ENCODE data around the gene ENSA.
"Not testable (repeated sequence)": the region's sequence is repeated elsewhere in the genome, so short reads cannot be mapped to it uniquely, and the experiment has no call there.

The ENSA gene

DNA sequence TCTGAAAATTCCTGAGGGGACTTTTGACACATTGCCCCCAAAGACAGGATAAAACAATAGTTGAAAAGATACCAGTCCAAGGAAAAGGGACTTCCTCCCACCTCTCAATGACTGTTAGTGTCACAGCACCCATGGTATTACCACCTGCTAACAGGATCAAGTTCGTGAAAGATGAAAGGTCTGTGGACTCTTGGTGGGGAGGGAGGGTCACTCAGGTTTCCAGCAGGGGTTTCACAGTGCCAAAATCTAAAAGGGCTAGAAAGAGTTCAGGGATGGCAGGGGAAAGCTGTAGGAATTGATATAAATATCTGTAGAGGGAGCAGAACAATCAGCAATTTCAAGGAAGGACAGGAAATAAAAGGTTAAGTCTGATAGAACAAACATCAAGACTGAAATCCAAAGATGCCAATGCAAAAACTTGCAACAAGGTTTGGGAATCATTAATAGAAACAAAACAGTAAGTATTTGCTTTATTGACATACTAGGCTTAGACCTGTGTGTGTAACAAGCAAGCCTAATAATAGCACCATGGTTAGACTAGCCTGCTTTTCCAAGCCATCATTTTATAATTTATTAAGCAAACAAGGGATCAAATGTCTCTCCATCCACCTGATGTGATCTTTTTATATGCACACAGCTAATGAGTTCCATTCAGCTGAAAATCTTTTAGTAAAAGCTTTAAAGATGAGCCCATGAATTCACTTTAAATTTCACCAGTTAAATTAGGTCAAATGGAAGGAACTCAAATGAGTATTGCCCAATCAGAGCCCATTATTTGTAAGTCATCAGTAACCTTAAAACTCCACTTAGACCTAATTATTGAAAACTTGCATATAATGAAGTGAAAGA, 53.7 kb downstream of the ENSA start:
- in situ Hi-C loops (cut with HindIII; ENCODE audit: low sequenced_read_pairs): no loop called here
- TF ChIP-seq, protein P1, sequence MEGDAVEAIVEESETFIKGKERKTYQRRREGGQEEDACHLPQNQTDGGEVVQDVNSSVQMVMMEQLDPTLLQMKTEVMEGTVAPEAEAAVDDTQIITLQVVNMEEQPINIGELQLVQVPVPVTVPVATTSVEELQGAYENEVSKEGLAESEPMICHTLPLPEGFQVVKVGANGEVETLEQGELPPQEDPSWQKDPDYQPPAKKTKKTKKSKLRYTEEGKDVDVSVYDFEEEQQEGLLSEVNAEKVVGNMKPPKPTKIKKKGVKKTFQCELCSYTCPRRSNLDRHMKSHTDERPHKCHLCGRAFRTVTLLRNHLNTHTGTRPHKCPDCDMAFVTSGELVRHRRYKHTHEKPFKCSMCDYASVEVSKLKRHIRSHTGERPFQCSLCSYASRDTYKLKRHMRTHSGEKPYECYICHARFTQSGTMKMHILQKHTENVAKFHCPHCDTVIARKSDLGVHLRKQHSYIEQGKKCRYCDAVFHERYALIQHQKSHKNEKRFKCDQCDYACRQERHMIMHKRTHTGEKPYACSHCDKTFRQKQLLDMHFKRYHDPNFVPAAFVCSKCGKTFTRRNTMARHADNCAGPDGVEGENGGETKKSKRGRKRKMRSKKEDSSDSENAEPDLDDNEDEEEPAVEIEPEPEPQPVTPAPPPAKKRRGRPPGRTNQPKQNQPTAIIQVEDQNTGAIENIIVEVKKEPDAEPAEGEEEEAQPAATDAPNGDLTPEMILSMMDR (IDR thresholded peaks at IDR 0.05; ENCODE audit: low read depth, low read length, missing control alignments): no peak
- no peak for DNase-seq (ENCODE audit: low read depth)
- peak overlapping the region; percentile 99 for H3K4me3 ChIP-seq (ENCODE audit: low read depth, low read length)

DNA sequence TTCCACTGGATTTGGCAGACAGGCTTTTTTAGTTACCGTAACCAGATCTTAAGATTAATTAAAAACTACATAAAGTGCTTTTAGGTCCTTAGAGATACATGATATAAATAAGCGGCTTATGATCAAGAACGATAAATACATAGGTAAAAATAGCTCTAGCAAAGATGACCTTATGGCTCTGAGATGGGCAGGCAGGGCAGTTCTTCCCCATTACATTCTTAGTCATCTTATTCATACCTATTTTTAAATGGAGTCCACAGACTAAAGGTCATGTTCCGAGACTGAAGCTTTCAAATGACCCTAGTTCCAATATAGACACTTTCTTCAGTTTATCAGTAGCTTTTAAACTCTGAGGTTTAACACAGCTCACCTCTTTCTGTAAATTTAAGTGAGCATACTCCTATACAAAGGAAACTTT, 54.3 kb downstream of the ENSA start:
- DNase-seq (ENCODE audit: low read depth): no peak
- H3K4me3 ChIP-seq (ENCODE audit: low read depth, low read length): peak overlapping the region; percentile 99
- in situ Hi-C loops (cut with HindIII; ENCODE audit: low sequenced_read_pairs): no loop called here
- TF ChIP-seq, protein P1 (IDR thresholded peaks at IDR 0.05; ENCODE audit: low read depth, low read length, missing control alignments): no peak

DNA sequence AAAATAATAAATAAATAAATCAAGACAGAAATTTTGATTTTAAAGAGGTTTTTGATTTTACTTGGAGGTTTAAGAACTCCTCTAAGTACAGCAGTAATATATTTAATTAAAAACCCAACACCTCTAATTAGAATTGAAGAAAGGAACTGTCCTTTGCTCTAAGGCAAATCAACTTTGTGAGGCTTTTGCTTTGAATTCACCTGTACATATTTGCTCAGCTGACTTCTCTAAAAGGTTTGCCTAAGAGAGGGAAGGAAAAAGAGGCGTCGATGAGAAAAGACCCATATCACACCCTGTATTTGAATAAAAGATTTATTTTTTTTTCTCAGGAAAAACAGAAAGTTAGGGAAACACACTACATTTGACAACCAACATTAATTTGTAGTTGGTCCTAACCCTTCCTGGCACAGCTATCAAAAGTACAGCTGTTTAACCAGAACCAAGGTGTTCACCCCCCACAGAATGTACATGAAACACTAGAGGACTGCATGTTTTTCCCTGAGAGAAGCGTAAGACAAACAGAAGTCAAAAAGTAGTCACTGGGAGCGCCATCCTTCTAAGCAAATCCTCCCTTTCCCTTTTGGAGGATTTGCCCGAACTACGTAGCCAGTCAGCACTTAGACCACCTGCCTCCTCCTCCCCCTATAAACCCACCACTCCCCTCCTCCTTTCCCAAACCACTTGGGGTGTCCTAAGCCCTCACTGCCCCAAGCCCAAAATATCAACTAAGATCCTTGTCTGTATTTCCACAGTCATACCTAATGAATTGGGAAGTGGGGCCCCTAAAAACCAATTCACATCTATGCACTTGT, 54.9 kb downstream of the ENSA start:
- H3K4me3 ChIP-seq (ENCODE audit: low read depth, low read length): peak overlapping the region; percentile 99
- in situ Hi-C loops (cut with HindIII; ENCODE audit: low sequenced_read_pairs): no loop called here
- TF ChIP-seq, protein P1 (IDR thresholded peaks at IDR 0.05; ENCODE audit: low read depth, low read length, missing control alignments): no peak
- no peak for DNase-seq (ENCODE audit: low read depth)

DNA sequence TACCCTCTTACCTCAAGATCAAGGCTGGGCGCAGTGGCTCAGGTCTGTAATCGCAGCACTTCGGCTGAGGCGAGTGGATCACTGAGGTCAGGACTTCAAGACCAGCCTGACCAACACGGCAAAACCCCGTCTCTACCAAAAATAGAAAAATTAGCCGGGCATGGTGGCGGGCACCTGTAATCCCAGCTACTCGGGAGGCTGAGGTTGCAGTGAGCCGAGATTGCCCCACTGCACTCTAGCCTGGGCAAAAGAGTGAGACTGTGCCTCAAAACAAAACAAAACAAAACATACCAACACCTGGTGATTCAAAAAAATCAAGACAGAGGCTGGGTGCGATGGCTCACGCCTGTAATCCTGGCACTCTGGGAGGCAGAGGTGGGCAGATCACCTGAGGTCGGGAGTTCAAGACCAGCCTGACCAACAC, 55.8 kb downstream of the ENSA start:
- in situ Hi-C loops (cut with HindIII; ENCODE audit: low sequenced_read_pairs); DNase-seq (ENCODE audit: low read depth); H3K4me3 ChIP-seq (ENCODE audit: low read depth, low read length): not testable (repeated sequence)

DNA sequence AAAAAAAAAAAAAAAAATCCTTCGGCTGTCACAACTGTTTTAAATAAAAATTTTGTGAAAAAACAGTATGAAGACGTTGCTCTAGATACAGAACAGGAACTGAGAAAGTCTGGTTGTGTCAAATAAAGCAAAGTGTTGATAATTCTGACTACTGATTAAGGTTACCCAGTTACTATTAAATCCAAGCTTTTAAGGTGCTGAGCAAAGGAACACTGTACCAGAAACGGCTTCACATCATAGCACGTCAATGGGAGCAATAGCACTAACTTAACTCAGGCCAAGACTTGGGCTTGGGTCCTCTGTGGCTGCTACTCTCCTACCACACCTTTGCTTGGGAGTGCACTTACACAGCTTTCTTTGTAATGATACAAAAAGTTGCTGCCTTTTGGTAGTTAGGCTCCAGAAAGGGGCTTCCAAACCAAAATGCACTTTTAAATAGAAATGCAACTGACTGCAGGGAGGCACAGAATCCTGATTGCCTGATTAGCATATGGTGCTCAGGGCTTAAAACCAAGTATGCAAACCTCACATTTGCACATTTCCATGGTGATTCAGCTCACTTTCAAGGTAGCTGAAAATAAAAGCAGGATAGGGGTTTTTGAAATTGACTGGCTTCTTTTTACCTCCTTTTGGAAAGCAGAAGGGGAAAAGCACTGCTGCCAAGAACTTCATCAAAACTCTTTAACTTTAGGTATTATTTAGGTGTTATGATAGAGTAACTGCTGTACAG, 56.3 kb downstream of the ENSA start:
- TF ChIP-seq, protein P1 (IDR thresholded peaks at IDR 0.05; ENCODE audit: low read depth, low read length, missing control alignments): no peak
- in situ Hi-C loops (cut with HindIII; ENCODE audit: low sequenced_read_pairs): no loop called here
- H3K4me3 ChIP-seq (ENCODE audit: low read depth, low read length): no peak overlapping the region
- DNase-seq (ENCODE audit: low read depth): no peak
